Stimulated activated CD4-positive, alpha-beta T cell treated with anti-CD3 and anti-CD28 coated beads, Interleukin-2, amount 100 ng/mL, for 4 hours (primary cell): ENCODE measurements around the gene CEP57.

Source experiments
- DNase-seq: peaks from one replicate; pipeline ENCODE4 v3.0.0-alpha.2; 2020; ENCODE audit warnings: low read depth

CEP57 gene

DNA sequence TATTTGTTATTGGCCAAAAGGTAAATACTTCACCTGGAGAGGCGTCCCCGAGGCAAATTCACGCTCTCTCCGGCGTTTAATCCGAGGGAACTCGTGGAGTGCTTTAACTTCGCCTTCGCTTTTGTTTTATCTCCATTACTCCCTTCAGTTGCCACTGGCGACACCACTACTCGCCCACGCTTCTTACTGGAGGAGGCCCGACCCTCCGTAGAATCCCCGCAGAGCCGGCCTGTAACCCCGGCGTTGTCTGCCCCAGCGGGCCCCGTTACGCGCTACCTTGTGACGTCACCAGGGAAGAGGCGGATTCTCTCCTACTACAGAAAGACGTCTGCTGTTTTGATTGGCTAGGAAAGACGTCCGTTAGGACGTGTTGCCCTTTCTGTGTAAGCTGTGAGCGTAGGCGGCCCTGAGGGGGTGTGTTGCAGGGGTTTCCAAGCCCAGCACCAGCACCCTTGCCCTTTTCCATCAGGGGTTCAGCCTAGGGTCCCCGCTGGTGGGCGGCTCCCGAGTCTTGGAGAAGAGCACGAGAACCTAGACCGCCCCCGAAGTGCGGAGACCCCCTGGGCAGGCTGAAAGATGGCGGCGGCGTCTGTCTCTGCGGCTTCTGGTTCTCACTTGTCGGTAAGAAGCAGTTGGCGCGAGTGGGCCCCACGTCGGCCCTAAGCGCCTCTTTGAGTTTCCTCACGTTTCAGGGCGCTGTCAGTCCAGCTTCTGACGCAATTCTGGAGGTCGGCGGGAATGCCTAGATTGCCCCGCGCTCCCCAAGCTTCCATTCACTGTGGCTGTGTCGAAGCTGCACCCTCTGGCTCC, at the start of gene CEP57:
Gene CEP57 (plus strand): TSS at position 376 of the 810 bp plus-strand sequence. CDS start 201 bp downstream, at position 577.
- peak; percentile 98 for DNase-seq

DNA sequence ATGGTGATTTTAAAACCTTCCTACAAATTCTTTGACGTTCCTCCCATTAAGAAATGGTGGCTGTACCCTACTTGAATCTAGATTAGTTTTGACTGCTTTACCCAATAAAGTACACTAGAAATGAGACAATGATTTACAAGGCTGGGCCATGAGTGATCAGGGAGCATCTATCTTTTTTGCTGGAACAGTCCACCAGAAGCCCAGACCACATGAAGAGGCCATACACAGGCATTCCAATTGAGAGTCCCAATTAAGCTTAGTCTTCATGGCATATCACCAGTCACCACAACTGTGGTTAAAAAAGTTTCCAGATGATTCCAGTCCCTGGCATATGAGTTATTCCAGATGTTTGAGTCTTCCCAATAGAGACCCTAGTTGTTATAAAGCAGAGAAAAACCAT, 40.2 kb upstream of the CEP57 start:
- DNase-seq, result no peak

DNA sequence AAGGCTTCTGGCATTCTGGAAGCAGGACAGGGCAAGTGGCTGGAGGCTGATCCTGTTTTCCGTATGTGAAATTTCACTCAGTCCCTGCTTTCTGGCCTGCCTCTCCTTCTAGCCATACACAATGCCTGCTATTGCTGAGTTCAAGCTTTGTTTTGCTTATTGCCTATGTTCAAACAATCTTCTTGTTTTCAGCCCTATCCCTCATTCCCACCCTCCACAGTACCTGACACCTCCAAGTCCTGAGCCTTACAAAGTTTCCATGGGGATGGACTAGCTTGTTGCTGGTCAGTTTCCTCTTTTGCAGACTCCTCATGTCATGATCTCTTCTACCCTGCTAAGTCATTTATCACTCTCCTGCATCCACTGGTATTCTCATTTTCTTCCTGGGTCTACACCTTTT, 38.8 kb upstream of the CEP57 start:
- DNase-seq, result no peak

DNA sequence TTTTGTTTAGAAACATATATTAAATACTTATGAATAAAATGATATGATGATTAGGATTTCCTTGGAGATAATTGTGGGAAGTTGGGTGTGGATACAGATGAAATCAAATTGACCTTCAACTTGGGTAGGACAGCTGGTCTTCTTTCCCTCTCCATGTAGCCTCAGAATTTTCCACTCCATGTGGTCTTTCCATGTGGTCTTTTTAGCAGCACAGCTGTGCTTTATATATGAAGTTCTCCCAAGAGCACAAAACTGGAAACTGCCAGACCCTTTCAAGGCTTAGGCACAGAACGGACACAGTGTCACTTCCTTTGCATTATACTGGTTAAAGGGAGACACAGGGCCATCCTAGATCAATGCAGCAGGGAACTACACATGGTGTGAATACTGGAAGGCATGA, 29.4 kb upstream of the CEP57 start:
- DNase-seq, result no peak

DNA sequence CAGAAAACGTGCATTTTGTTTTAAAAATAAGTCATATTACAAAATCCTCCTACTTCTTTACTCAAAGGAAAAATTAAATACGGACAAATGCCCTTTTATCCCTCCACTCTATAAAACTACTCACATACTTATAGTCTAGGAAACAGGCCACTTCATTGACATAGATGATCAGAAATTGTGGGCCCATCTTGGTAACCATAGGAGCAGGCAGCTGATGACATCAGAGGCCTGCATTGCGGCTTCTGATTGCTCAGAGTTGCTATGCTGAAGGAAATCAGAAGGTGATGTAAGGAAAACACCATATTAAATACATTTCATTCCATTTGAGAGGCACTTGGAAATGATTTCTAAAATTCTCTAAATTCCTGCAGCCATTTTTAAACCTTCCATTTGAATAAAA, 27.8 kb upstream of the CEP57 start:
- DNase-seq, result no peak

DNA sequence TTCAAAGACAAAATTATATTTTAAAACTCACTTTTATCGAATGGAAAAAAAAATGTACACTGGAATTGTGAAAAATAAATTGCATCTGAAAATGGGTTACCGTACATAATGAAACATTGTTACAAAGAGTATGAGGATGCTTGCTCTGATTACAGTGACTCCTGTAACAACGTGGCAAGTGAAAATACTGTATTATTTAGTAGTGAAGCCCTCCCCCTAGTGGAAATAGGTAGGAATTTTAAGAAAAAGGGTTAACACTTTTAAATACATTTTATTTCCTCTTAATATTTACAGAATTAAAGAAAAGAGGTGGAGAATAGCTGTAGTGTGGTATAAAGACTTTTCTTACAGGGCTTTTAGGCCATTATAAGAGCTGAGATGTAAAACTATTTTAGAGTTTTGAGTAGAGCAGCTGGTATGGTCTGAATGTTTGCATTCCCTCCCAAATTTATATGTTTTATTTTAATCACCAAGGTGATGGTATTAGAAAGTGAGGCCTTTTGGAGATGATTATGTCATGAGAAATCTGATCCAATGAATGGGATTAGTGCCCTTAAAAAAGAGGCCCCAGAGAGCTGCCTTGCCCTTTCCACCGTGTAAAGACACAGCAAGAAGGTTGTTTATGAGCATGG, 25.9 kb upstream of the CEP57 start:
- DNase-seq, result no peak

DNA sequence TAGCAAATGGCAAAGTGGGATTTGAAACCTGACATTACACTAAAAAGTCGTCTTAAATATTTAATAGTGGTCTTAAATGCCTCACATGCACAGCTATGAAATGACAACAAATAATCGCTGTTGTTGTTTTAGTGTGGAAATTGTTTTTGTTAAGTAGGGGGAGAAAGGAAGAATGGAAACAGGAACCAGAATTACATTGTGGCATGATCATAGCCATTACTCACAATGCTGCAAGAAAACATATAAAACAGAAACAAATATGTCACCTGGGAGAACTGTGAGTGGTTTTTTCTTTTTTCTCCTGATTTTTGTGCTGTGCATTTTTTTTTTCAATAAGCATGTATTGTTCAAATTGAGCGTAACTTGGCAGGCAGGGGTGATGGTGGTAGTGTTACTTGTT, 23.6 kb upstream of the CEP57 start:
- no peak for DNase-seq

DNA sequence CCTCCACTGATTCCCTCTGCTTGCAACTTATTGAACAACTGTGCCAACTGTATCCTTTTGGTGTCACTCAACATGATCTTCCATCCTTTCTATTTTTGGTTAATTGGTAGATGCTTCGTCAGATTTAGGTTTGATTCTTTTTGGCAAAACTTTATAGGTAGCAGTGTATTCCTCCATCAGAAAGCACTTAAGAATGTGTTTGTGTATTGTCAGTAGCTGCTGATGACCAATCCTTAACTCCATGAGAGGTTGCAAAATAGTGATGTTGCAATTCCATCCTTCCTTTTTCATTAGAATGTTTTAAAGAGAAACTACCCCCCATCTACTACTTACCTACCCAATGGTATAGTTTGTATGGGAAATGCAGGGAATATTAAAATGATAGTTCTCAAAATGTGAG, 22.8 kb upstream of the CEP57 start:
- no peak for DNase-seq

DNA sequence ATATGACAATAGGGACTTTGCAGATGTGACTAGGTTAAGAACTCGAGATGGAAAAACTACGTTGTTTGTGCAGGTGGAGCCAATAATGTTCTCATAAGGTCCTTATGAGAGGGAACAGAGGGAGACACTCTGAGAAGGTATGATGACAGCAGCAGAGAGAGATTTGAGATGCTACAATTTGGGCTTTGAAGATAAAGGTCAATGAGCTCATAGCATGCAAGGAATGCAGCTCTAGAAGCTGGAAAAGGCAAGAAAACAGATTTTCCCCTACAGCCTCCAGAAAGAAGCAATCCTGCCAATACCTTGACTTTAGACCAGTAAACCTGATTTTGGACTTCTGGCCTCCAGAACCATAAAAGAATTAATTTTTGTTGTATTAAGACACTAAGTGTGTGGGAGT, 21.8 kb upstream of the CEP57 start:
- no peak for DNase-seq

DNA sequence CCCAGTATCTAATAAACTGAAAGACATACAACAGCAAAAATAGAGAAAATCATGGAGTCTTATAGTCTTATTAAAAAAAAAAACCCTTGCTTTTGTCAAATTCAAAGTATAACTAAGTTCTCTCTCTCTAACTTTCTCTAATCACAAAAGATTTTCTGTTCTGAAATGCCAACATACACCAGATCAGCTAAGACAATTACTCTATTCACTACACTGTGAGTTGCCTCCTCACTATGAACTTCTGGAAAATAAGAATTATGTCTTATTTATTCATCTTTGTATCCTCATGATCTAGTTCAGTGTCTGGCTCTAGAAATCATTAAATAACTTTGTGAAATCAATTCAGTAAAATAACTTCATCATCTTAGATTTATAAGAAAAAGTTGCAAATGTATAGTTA, 13.4 kb upstream of the CEP57 start:
- DNase-seq, result no peak

DNA sequence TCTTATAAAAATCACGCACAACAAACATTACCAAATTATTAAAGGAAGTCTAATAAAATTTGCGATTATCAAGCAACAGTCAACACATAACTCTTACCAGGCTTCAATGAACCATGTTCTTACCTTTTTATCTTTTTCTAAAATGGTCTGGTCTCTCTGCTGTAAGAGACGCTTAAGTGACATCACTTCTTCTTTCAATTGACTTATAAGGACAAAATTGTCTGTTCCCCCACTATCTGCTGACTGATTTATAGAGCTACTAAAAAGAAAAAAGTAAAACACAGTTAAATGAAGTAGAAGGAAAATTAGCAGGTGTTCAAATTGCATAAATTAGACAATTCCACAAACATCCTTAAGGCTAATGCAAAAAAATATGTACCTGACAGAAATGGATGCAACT, 11.6 kb upstream of the CEP57 start:
- no peak for DNase-seq

DNA sequence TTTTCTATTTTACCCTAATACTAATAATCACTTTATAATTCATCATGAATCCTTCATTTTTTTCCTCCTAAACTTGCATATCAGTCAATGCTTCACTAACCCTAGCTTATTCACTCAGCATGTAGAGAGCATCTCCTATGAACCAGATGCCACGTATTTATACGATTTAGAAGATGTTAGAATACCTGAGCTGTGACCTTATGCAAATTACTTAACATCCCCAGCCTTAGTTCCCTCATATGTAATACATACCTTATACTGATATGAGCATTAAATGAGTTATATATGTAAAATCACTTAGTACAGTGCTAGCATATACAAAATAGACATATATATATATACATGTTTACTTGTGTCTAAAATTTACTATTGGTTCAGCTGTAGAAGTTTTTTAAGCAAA, 9.8 kb upstream of the CEP57 start:
- DNase-seq, result no peak

DNA sequence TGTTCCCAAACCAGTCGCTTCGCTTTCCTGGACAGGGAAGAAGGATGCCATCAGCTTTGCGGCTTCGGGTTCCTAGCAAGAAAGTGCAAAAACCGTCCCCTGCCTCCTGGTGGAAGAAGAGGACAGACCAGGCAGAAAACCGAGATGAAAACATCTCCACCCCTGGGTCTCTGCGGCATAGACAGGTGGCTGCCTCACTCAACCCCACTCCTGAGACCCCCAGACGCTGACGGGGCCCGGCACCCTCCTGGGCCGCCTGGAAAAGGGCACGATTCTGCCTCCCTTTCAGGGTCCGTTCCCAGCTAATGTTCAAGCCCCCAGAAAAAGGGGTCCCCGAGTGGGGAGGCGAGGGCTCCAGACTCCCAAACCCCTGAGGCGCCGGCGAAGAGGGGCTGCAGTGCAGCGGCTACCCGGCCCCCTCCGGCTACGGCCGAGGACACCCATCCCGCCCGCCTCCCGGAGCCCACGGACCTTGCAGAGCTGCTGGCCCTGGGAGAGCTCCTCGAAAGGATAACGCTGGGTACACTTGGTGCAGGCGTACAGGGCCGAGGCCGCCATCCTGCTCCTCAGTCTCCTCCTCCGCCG, 1.3 kb upstream of the CEP57 start:
- DNase-seq, result peak; percentile 5

DNA sequence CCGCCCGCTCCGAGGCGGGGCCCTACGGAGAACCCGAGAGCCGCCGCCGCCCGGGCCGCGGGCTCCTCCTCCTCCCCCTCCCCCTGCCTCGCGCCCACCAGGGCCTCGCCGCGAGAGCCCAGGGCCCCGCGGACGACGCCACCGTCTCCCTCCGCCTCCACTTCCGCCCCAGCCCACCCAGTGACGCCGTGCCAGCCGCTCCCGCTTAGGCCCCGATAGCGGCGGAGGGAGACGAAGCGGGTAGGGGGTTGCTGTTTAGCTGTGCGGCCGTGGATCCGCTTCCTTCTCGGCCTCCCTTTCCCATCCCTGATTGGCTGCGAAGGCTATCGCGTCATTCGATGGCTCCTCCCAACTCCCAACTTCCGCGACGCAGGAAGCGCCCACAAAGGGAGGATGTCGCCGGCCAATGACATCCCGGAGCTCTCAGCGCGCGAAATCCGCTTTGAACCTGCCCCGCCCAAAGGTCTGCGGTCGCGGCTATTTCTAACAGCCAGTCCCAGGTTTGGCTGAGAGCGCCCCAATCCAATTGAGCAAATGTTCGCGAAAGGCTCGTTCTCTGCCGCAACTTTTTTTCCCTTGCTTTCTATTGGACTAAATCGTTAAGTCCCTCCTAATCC, 684 bp upstream of the CEP57 start, which contains the start of gene FAM76B:
Gene FAM76B (minus strand): TSS at position 277 of the 617 bp plus-strand sequence. CDS start 304 bp downstream, outside the sequence.
- peak; percentile 92 for DNase-seq

DNA sequence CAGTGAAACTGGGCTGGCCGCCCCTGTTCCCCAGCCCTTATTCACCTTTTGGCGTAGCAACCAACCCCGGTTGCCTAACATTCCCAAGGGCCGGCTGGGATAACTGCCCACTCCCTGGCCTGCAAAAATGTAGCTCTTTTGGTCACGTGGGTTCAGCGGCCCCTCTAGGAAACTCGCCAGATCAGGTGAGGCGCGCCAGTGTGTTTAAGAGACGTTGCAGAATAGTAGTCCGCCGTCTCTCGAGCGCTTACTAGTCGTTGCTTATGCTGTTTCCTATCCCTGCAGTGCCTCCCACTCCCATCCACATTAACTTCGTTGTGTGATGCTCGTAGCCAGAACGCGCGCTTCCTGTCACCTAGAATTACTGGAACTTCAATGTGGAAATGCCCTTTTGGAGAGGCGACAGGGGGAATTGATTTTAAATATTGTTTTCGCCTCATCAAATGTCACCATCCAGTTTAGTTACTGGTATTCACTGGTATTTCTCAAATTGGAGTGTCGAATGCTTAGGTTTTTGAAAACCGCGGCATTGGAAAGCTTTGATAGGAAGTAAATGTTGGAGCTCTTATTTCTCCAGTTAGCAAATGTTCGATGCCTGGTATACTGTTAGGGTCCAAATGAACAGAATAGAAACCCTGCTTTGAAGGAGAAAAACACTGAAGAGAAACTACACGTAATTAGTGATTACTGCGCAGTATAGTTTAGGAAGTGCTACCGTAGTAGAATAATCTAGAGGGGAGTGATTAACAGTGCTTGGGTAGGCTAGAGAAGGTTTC, 823 bp downstream of the CEP57 start:
- DNase-seq, result peak; percentile 20

DNA sequence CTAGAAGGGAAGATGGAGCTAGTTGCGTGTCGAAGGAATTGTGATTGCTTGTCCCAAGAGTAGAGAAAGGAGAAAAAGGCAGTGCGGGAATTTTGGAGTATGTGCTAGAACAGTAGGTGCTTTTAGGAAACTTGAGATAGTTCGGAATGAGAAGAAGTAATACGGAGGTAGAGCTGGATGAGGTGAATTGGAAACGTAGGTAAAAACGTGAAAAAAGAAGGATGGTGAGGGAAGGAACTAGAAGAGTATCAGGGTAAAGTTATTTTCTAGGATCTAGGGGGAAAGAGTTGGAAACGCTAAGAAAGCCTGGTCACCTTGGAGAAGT, 1.4 kb downstream of the CEP57 start:
- no peak for DNase-seq

DNA sequence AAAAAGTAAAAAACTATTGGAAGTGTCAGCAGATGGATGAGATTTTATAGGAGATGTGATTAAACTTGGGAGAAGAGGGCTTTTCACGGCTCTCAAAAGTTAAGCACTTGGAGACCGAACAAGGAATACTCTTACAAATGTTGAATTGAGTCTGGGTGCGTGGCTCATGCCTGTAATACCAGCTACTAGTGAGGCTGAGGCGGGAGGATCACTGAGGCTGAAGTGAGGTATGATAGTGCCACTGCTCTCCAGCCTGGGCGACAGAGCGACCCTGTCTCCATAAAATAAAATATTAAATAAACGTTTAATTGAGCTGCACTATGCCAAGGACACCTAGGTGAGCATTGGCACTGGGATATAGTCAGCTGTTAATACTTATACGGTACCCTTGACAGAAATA, 1.9 kb downstream of the CEP57 start:
- DNase-seq, result no peak

DNA sequence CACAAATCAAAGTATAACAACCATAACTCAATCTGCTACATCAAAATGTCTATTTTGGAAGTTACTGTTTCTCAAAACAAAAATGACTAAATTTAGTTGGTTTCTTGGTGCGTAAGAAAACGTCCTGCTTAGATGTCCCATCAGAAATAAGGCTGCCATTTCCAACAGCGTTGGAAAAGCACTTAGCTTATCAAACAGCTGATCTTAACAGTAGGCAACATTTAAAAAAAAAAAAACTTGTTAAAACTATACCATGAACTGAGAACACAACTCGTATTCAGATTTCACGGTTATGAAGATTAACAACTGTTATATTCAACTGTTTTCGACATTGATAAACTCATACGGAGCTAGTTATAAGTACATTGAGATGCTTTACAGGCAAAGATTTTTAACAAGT, 2.4 kb downstream of the CEP57 start:
- DNase-seq, result no peak

DNA sequence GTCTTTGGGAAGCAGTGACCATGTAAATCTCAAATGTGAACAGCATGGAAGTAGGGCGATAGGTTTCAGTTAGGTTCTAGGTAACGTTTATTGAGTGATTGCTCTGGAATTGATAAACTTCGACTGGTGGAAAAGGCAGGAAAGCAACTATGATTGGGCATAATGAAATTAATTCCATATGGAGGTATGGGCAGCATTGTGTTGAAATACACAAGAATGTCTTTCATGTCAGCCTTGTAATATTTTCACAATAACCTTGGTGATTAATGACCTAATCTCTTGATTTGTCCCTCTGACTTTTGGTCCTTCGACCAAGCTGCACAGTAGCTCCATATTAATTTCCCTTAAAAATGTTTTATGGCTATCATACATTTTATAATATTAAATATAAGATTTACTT, 2.8 kb downstream of the CEP57 start:
- no peak for DNase-seq

DNA sequence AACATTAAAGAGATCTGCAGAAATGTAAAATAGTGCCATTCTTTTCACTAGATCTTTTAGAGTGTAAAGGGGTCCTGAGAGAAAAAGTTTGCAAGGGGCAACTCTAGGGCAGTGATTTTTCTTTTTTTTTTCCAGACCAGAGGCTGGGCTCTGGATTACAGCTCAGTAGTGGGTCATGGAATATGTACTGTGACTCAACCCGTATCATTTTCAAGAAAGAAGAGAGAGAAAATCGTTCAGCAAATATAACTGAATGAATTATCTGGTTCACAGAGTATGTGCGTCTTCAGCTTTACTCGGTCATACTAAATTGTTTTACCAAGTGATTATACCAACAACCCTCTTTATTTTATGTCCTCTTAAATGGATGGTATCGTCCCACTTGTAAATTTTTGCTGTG, 3.8 kb downstream of the CEP57 start:
- DNase-seq, result no peak

DNA sequence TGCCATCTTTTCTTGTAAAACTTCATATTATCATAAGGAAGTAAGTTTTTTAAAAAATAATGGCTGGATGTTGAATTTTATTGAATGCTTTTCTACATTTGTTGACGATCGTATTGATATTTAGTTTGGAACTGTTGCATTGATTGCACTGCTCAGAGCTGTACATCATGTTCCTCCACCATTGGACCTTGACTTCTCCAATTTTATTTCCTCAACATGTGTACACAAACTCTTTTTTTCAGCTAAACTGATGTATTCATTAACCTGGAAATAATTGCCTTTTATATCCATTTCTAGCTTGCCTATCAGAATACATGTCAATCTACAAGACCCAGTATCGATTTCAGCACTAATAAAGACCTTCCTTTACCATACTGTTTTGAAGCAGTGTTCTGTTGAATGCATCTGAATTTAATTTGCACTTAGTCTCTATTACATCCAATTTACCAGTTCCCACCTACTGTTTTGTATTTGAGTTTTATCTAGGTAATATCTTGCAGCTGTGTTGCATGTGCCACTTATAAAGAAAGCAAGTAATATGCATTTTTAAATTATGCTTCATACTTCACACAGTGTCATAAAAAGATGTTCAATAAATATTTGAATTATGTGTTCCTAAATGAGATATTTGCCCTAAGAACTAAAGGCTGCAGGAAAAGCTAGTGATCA, 5.5 kb downstream of the CEP57 start:
- DNase-seq, result no peak

DNA sequence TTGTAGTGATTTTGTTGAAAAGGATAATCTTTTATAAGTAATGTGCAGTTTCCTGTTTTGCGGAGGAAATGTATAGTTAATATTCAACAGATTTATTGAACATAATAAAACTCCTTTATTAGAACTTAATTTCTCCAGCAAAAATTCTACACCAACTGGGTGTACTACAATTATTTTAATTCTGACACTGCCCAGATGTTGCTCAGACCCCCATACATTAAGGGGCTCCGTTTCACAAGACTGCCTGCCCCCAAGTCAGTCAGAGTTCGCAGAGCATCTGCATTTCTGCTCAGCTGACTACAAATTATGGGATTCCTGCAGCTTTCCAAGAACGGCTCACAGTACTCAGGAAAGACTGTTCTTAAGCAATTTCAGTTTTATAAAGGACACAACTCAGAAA, 6.2 kb downstream of the CEP57 start:
- no peak for DNase-seq
